A549 (cell line): ENCODE measurements around the gene FER.

Experiments
- BHLHE40 ChIP-seq: IDR thresholded peaks from 2 replicates; pipeline ENCODE4 v1.6.1; 2012; ENCODE audit warnings: low read depth, low read length, inconsistent platforms
- CTCF ChIP-seq: fragments of >200 bp; sonication (Bioruptor Twin); formaldehyde crosslinking; IDR thresholded peaks from 3 replicates; pipeline ENCODE4 v1.5.1; 2016
- E2F6 ChIP-seq: IDR thresholded peaks from 2 replicates; pipeline ENCODE4 v1.6.1; 2012; ENCODE audit warnings: low read depth, borderline replicate concordance
- ELK1 ChIP-seq: fragments of 150-350 bp; IDR thresholded peaks from 2 replicates; pipeline ENCODE4 v1.6.1; 2014; ENCODE audit warnings: low read depth, mild to moderate bottlenecking, low read length
- KDM1A ChIP-seq: fragments of 200-600 bp; sonication (generic); IDR thresholded peaks from 2 replicates; pipeline ENCODE4 v1.6.1; 2016; ENCODE audit warnings: low read depth, mild to moderate bottlenecking
- NFE2L2 ChIP-seq: fragments of 150-350 bp; conservative IDR thresholded peaks from 2 replicates; pipeline ENCODE4 v1.6.1; 2014; ENCODE audit warnings: low read length
- POLR2A ChIP-seq: IDR thresholded peaks from 2 replicates; pipeline ENCODE4 v1.6.1; 2012; ENCODE audit warnings: mild to moderate bottlenecking, low read length
- REST ChIP-seq: fragments of 200-600 bp; sonication (generic); IDR thresholded peaks from 2 replicates; pipeline ENCODE4 v1.6.1; 2016; ENCODE audit warnings: antibody characterized with exemption, mild to moderate bottlenecking, moderate library complexity
- USF2 ChIP-seq: fragments of 450-650 bp; IDR thresholded peaks from 2 replicates; pipeline ENCODE4 v1.6.1; 2014; ENCODE audit warnings: antibody characterized with exemption
- ZFP36 ChIP-seq: fragments of 450-650 bp; IDR thresholded peaks from 2 replicates; pipeline ENCODE4 v1.6.1; 2014; ENCODE audit warnings: borderline replicate concordance; ENCODE audit not compliant: partially characterized antibody

GRCh38 chr5:109186759-109187158 lies 439.1 kb downstream of the FER start:
- TF ChIP-seq CTCF (no peak), KDM1A (no peak), POLR2A (no peak), NFE2L2 (no peak), ELK1 (no peak), BHLHE40 (no peak), ZFP36 (no peak), E2F6 (no peak), USF2 (no peak), REST (no peak)
